Heart left ventricle (tissue), 16 donors: ENCODE data around the gene KLHL36. TPM values are rescaled to one million over a fixed set of nuclear protein-coding genes. Genes with fewer than 3 reads are reported as not detected.

Source experiments
- ATAC-seq, 4 donors: fragments of 200-7000 bp; cut with Tn5 transposase; one replicate each; pipeline ENCODE4 v1.9.1; 2020 to 2022; ENCODE audit warnings: moderate library complexity in 4 of 4, mild to moderate bottlenecking in 3 of 4, moderate number of reproducible peaks in 1 of 4
- DNase-seq, 5 donors: peaks; one replicate each; pipeline ENCODE4 v3.0.0-alpha.2; 2020
- H3K27ac ChIP-seq, 12 donors: fragments of 200-600 bp; sonication (generic) in 4 of 12; one replicate each; pipeline versions ENCODE4 v1.5.0 to v1.8.0; 2016 to 2022; ENCODE audit warnings: mild to moderate bottlenecking in 2 of 12
- H3K27me3 ChIP-seq, 9 donors: fragments of 200-600 bp; sonication (generic) in 2 of 9; one replicate each; pipeline versions ENCODE4 v1.5.1 to v1.8.0; 2016 to 2022; ENCODE audit warnings: mild to moderate bottlenecking in 3 of 9
- H3K36me3 ChIP-seq, 9 donors: fragments of 200-600 bp; sonication (generic) in 2 of 9; one replicate each; pipeline versions ENCODE4 v1.5.0 to v1.8.0; 2018 to 2022; ENCODE audit warnings: mild to moderate bottlenecking in 2 of 9
- H3K4me1 ChIP-seq, 12 donors: fragments of 200-600 bp; sonication (generic) in 4 of 12; one replicate each; pipeline versions ENCODE4 v1.5.0 to v1.8.0; 2016 to 2022; ENCODE audit warnings: mild to moderate bottlenecking in 3 of 12
- H3K4me3 ChIP-seq, 12 donors: fragments of 200-600 bp; sonication (generic) in 4 of 12; one replicate each; pipeline versions ENCODE4 v1.5.0 to v1.8.0; 2017 to 2022; ENCODE audit warnings: mild to moderate bottlenecking in 9 of 12, moderate library complexity in 4 of 12
- H3K9me3 ChIP-seq, 12 donors: fragments of 200-600 bp; sonication (generic) in 4 of 12; one replicate each; pipeline versions ENCODE4 v1.5.0 to v1.8.0; 2016 to 2022; ENCODE audit warnings: mild to moderate bottlenecking in 1 of 12
- CTCF ChIP-seq, 12 donors: fragments of 200-600 bp; sonication (generic) in 4 of 12; IDR thresholded peaks; one replicate each; pipeline versions ENCODE4 v1.5.0 to v1.8.0; 2018 to 2022; ENCODE audit warnings: antibody characterized with exemption in 12 of 12, mild to moderate bottlenecking in 5 of 12
- POLR2A ChIP-seq, 2 donors: fragments of 450-650 bp; IDR thresholded peaks; one replicate each; pipeline ENCODE4 v1.6.1; 2017; ENCODE audit warnings: antibody characterized with exemption in 2 of 2, mild to moderate bottlenecking in 2 of 2, moderate library complexity in 2 of 2
- WGBS, 4 donors: extraction: QIAGEN DNeasy Blood & Tissue Kit in 2 of 4; methylation state at CpG; one replicate each; pipeline versions ENCODE4 v1.1.5 to v1.1.7; 2013 to 2018; 5-methylcytosine and 5-hydroxymethylcytosine counted together
- intact Hi-C, 10 donors: fragments of 100-400 bp; cut with DNase I; formaldehyde crosslinking; loops; one replicate each; pipeline versions ENCODE4 v1.11.1 to v1.14.2; 2022
- polyA plus RNA-seq, 2 donors: library from polyadenylated mRNA; stranded (reverse); fragments of 200-250 nt; gene quantifications; one replicate each; pipeline ENCODE4 v1.2.3, GENCODE V29; 2013
- total RNA-seq, 9 donors: library from RNA; depleted of rRNA in 2 of 9; stranded (reverse); fragments of >200 nt in 2 of 9; fragmentation: NEBNext Ultra II Directional in 3 of 9; extraction: Animal tissue kit (Norgen Biotek cat#: 25700) in 3 of 9; gene quantifications; one replicate each; pipeline versions ENCODE4 v1.1.0 to v1.2.4, GENCODE V29; 2016 to 2023
- donor health status: ischemic (EF 13 %, LVEDD 7.1; RV severe dilation, severe dysfunction).
- donor health status: healthy with polysubstance abuse.
- donor health status: DM: no; HTN: yes; CAD: no.
- donor health status: DM: no; HTN: no; CAD: no.
- donor health status: ischemic (EF 25% LVEDD 6.9; RV normal size, moderate dysfunction).
- donor health status: ischemic (EF 25% LVEDD 5.7; RV mildly dilated, moderate dysfunction).
- donor health status: healthy.
- donor health status: DM: yes; HTN: yes; CAD: no.
- donor health status: ischemic (EF 35%, LVEDD 5.7; RV mildly dilated, moderate dysfunction).
- donor health status: nonischemic (EF 11% LVEDD 7.7; RV severe dilation, severe dysfunction).
- donor health status: DM: yes; HTN: yes; CAD: no.
- donor health status: PGD.
- donor health status: ischemic (EF 29% LVEDD 5.4; RV normal size, mild dysfunction).
- donor health status: nonischemic (EF 23%, LVEDD 6.1; RV moderate dilation, normal function).

KLHL36 gene
- total and polyA plus RNA-seq, 11 donors = 19.2 to 93.0 (median 58.0) TPM

- H3K4me1 ChIP-seq = peaks cover 0 to 6% (median 0%) of the 10 kb centered on the region in 12 donors
- TF ChIP-seq POLR2A (IDR thresholded peaks at IDR 0.05) (no peak), CTCF (IDR thresholded peaks at IDR 0.05) (no peak)
- peaks cover 0 to 84% (median 71%) of the 10 kb centered on the region in 9 donors for H3K36me3 ChIP-seq
- H3K9me3 ChIP-seq = no peaks in the 10 kb centered on the region
- WGBS, 4 donors = 80 to 97% (median 89%) methylated on average over 2 of the region's 2 CpGs
- intact Hi-C loops = no loop called here
- no peaks in the 10 kb centered on the region for H3K27me3 ChIP-seq
- no peak overlapping the region for H3K4me3 ChIP-seq
- DNase-seq (no peak), ATAC-seq (no peak)
- no peak overlapping the region for H3K27ac ChIP-seq
Observed at GRCh38 chr16:84665359-84665758, 17.0 kb downstream of the KLHL36 start.

- DNase-seq (no peak), ATAC-seq (no peak)
- Histone ChIP-seq H3K36me3 (peaks cover 0 to 79% (median 66%) of the 10 kb centered on the region in 9 donors), H3K27ac (no peak overlapping the region), H3K4me3 (no peak overlapping the region), H3K9me3 (no peaks in the 10 kb centered on the region), H3K4me1 (peaks cover 0 to 6% (median 0%) of the 10 kb centered on the region in 12 donors), H3K27me3 (no peaks in the 10 kb centered on the region)
- 91 to 96% (median 91%) methylated on average over 5 to 7 of the region's 7 CpGs for WGBS, 4 donors
- TF ChIP-seq POLR2A (IDR thresholded peaks at IDR 0.05) = no peak
- TF ChIP-seq CTCF (IDR thresholded peaks at IDR 0.05) = no peak
- intact Hi-C loops = no loop called here
Observed at GRCh38 chr16:84665843-84666242, 17.5 kb downstream of the KLHL36 start.

GRCh38 chr16:84667600-84668309 is 19.4 kb downstream of the KLHL36 start:
- TF ChIP-seq POLR2A (IDR thresholded peaks at IDR 0.05) = no peak
- no peak for TF ChIP-seq CTCF (IDR thresholded peaks at IDR 0.05)
- ATAC-seq (no peak), DNase-seq (no peak)
- 77 to 82% (median 80%) methylated on average over 16 of the region's 16 CpGs for WGBS, 4 donors
- Histone ChIP-seq H3K27me3 (no peaks in the 10 kb centered on the region), H3K9me3 (no peaks in the 10 kb centered on the region), H3K4me1 (peaks cover 0 to 6% (median 0%) of the 10 kb centered on the region in 12 donors), H3K4me3 (no peak overlapping the region), H3K27ac (no peak overlapping the region), H3K36me3 (peaks cover 0 to 60% (median 47%) of the 10 kb centered on the region in 9 donors)
- intact Hi-C loops = no loop called here

GRCh38 chr16:84670063-84670462 is 21.8 kb downstream of the KLHL36 start:
- Histone ChIP-seq H3K9me3 (no peaks in the 10 kb centered on the region), H3K27ac (no peak overlapping the region), H3K4me3 (no peak overlapping the region), H3K27me3 (no peaks in the 10 kb centered on the region), H3K4me1 (peaks cover 0 to 6% (median 0%) of the 10 kb centered on the region in 12 donors), H3K36me3 (peaks cover 0 to 37% (median 25%) of the 10 kb centered on the region in 9 donors)
- TF ChIP-seq POLR2A (IDR thresholded peaks at IDR 0.05) (no peak), CTCF (IDR thresholded peaks at IDR 0.05) (no peak)
- no peak for DNase-seq
- WGBS, 4 donors = 83 to 93% (median 92%) methylated on average over 12 of the region's 12 CpGs
- intact Hi-C loops = loop anchor here in 2 of 10 donors (2.0 to 10.0 kb wide), 3 partner anchors 48 to 305 kb away; no protein-coding TSS in a partner anchor
- peak in 1 of 4 donors; percentile 26 for ATAC-seq
